SK-N-SH (cell line): ENCODE measurements around the gene TAF13. TPM values are rescaled to one million over a fixed set of nuclear protein-coding genes. Genes with fewer than 3 reads are reported as not detected.

ENCODE experiments used
- CTCF ChIA-PET: fragments of 300-600, 350-600 bp; formaldehyde crosslinking; extraction: SDS; loops from one replicate; lab custom pipeline; 2021; lab: Yijun Ruan, JAX
- POLR2A ChIA-PET: fragments of 350-600 bp; sonication (Branson Sonifier 250); formaldehyde crosslinking; extraction: SDS; loops from one replicate; lab custom pipeline; 2020; ENCODE audit warnings: antibody characterized with exemption, inconsistent platforms; lab: Yijun Ruan, JAX
- DNase-seq: peaks from one replicate; pipeline ENCODE4 v3.0.0; 2012
- H2AFZ ChIP-seq: fragments of 200-600 bp; sonication (generic); 2 replicates; pipeline ENCODE4 v1.8.1; 2016; ENCODE audit warnings: antibody characterized with exemption, mild to moderate bottlenecking, low read depth
- H3F3A ChIP-seq: fragments of 200-600 bp; sonication (generic); replicated peaks from 2 replicates; pipeline ENCODE3; 2016; ENCODE audit warnings: antibody characterized with exemption, mild to moderate bottlenecking; ENCODE audit not compliant: insufficient read depth
- H3K27ac ChIP-seq, 2 experiments: fragments of 200-500 bp in 1 of 2; fragments of 200-600 bp in 1 of 2; sonication (Bioruptor generic) in 1 of 2; sonication (generic), shearing (Covaris generic) in 1 of 2; 2 replicates each; pipeline versions ENCODE4 v1.5.1 to v1.6.1; 2014 to 2016; ENCODE audit warnings: low read depth in 2 of 2, inconsistent platforms in 1 of 2, low read length in 1 of 2, mild to moderate bottlenecking in 1 of 2, mixed read lengths in 1 of 2
- H3K27me3 ChIP-seq: fragments of 200-600 bp; sonication (generic), shearing (Covaris generic); 2 replicates; pipeline ENCODE4 v1.6.1; 2016; ENCODE audit warnings: mixed run types; ENCODE audit not compliant: insufficient read depth
- H3K36me3 ChIP-seq, 2 experiments: fragments of 200-500 bp in 1 of 2; fragments of 200-600 bp in 1 of 2; sonication (Bioruptor generic) in 1 of 2; sonication (generic) in 1 of 2; replicated peaks in 1 of 2; 2 replicates each; pipeline versions ENCODE3 to v1.5.1; 2014 to 2016; ENCODE audit warnings: low read length in 1 of 2, mild to moderate bottlenecking in 1 of 2; ENCODE audit not compliant: insufficient read depth in 2 of 2, control insufficient read depth in 1 of 2
- H3K4me1 ChIP-seq, 2 experiments: fragments of 200-500 bp in 1 of 2; fragments of 200-600 bp in 1 of 2; sonication (Bioruptor generic) in 1 of 2; sonication (generic), shearing (Covaris generic) in 1 of 2; 2 replicates each; pipeline versions ENCODE4 v1.5.1 to v1.6.1; 2014 to 2016; ENCODE audit warnings: low read depth in 1 of 2, low read length in 1 of 2, mixed run types in 1 of 2; ENCODE audit not compliant: insufficient read depth in 2 of 2, control insufficient read depth in 1 of 2
- H3K4me2 ChIP-seq: fragments of 200-600 bp; sonication (generic), shearing (Covaris generic); 2 replicates; pipeline ENCODE4 v1.6.1; 2017; ENCODE audit warnings: mixed run types
- H3K4me3 ChIP-seq, 2 experiments: fragments of 200-500 bp in 1 of 2; fragments of 200-600 bp in 1 of 2; sonication (Bioruptor generic) in 1 of 2; sonication (generic), shearing (Covaris generic) in 1 of 2; 2 replicates each; pipeline versions ENCODE4 v1.5.1 to v1.8.1; 2014 to 2016; ENCODE audit warnings: low read depth in 2 of 2, inconsistent platforms in 1 of 2, low read length in 1 of 2, mild to moderate bottlenecking in 1 of 2, mixed read lengths in 1 of 2, moderate library complexity in 1 of 2
- H3K79me2 ChIP-seq: fragments of 200-600 bp; sonication (generic); 2 replicates; pipeline ENCODE4 v1.8.1; 2017; ENCODE audit warnings: mild to moderate bottlenecking; ENCODE audit not compliant: insufficient read depth
- H3K9ac ChIP-seq: fragments of 200-600 bp; sonication (generic); 2 replicates; pipeline ENCODE4 v1.6.1; 2017; ENCODE audit warnings: mixed run types
- H3K9me2 ChIP-seq: fragments of 200-600 bp; sonication (generic); 2 replicates; pipeline ENCODE4 v1.6.1; 2017; ENCODE audit warnings: mixed run types
- H3K9me3 ChIP-seq: fragments of 200-600 bp; sonication (generic); 2 replicates; pipeline ENCODE4 v1.6.1; 2017; ENCODE audit warnings: mixed run types, mild to moderate bottlenecking, moderate library complexity
- H4K20me1 ChIP-seq: fragments of 200-600 bp; sonication (generic); 2 replicates; pipeline ENCODE4 v1.6.1; 2017; ENCODE audit warnings: mild to moderate bottlenecking, mixed run types; ENCODE audit not compliant: insufficient read depth
- CTCF ChIP-seq: fragments of 200-600 bp; sonication (generic); IDR thresholded peaks from 2 replicates; pipeline ENCODE4 v1.6.1; 2017; ENCODE audit warnings: antibody characterized with exemption, mild to moderate bottlenecking, moderate library complexity
- ELF1 ChIP-seq: IDR thresholded peaks from 2 replicates; pipeline ENCODE4 v1.4.0; 2012
- EP300 ChIP-seq, 2 experiments: IDR thresholded peaks; 2 replicates each; pipeline versions ENCODE4 v1.4.0 to v1.6.1; 2012; ENCODE audit warnings: borderline replicate concordance in 1 of 2, low read depth in 1 of 2, low read length in 1 of 2
- GABPA ChIP-seq: IDR thresholded peaks from 2 replicates; pipeline ENCODE4 v1.4.0; 2012; ENCODE audit warnings: low read depth, mild to moderate bottlenecking
- NFIC ChIP-seq: IDR thresholded peaks from 2 replicates; pipeline ENCODE4 v1.4.0; 2012; ENCODE audit warnings: borderline replicate concordance
- NRF1 ChIP-seq: IDR thresholded peaks from 2 replicates; pipeline ENCODE4 v1.6.1; 2012; ENCODE audit warnings: low read depth, mild to moderate bottlenecking, low read length
- RAD21 ChIP-seq: IDR thresholded peaks from 2 replicates; pipeline ENCODE4 v1.6.1; 2012; ENCODE audit warnings: mild to moderate bottlenecking, low read length
- SIN3A ChIP-seq: IDR thresholded peaks from 2 replicates; pipeline ENCODE4 v1.6.1; 2012; ENCODE audit warnings: low read depth, mild to moderate bottlenecking, low read length, moderate library complexity, borderline replicate concordance
- SMC3 ChIP-seq: IDR thresholded peaks from 2 replicates; pipeline ENCODE4 v1.6.1; 2012; ENCODE audit warnings: low read depth, low read length, improper control_type of control experiment
- TCF12 ChIP-seq: IDR thresholded peaks from 2 replicates; pipeline ENCODE4 v1.4.0; 2012
- USF1 ChIP-seq: IDR thresholded peaks from 2 replicates; pipeline ENCODE4 v1.4.0; 2012; ENCODE audit warnings: low read depth, borderline replicate concordance
- YY1 ChIP-seq: IDR thresholded peaks from 2 replicates; pipeline ENCODE4 v1.4.0; 2012; ENCODE audit warnings: low read depth, mild to moderate bottlenecking
- ZBTB33 ChIP-seq: IDR thresholded peaks from 2 replicates; pipeline ENCODE4 v1.4.0; 2012; ENCODE audit warnings: low read depth, borderline replicate concordance
- WGBS: methylation state at CpG from one replicate; pipeline ENCODE4 v1.1.6; 2017; ENCODE audit warnings: low lambda C conversion rate; 5-methylcytosine and 5-hydroxymethylcytosine counted together
- polyA plus RNA-seq, 3 experiments: library from polyadenylated mRNA; depleted of rRNA; stranded (reverse); fragments of >200 nt; gene quantifications; 2 replicates each; pipeline ENCODE4 v1.2.3, GENCODE V29; 2012

TAF13 gene
- polyA plus RNA-seq, 1 of the 3 experiments (the other 2 are of a cell fraction), result 16.0 TPM

- WGBS, result 86% methylated on average over 31 of the region's 31 CpGs
- Histone ChIP-seq H3K27ac (no peak overlapping the region), H2AFZ (peak overlapping the region; percentile 98; the same call in 1 of the 2 replicates), H3K4me3 (peak overlapping the region in 1 of 2 experiments; percentile 98; a peak in 2 of 4 replicates), H3K4me1 (peaks cover 4 to 5% of the 10 kb centered on the region in 2 experiments; a peak in 2 of 4 replicates), H3K36me3 (peaks cover 5 to 12% of the 10 kb centered on the region in 2 experiments), H3K9me3 (no peaks in the 10 kb centered on the region), H3K27me3 (no peaks in the 10 kb centered on the region), H3K9ac (no peak overlapping the region), H3K79me2 (peaks cover 38% of the 10 kb centered on the region), H3K9me2 (no peaks in the 10 kb centered on the region), H4K20me1 (no peaks in the 10 kb centered on the region; the same call in 1 of the 2 replicates), H3K4me2 (peak overlapping the region; percentile 91), H3F3A (peaks cover 24% of the 10 kb centered on the region)
- ChIA-PET POLR2A (interaction anchor here (0.9 to 1.8 kb wide), 3 partner anchors 10 to 16 kb away, joined by 4 to 8 read pairs (median 5); partner anchors contain the start of gene TAF13), CTCF (interaction anchor here (0.9 to 1.9 kb wide), 2 partner anchors 10 to 23 kb away, joined by 5 to 13 read pairs; a partner anchor contains a TSS)
- peak; percentile 55 for DNase-seq
- peak; percentile 58 for TF ChIP-seq CTCF
- no peak for TF ChIP-seq YY1
- 0 out of 2 replicates have a peak, but pooled peaks have one; percentile 8 for TF ChIP-seq RAD21
These were observed 13.6 kb upstream of the TAF13 start for GRCh38 chr1:109089242-109090015.

GRCh38 chr1:109084563-109085517 is 9.0 kb upstream of the TAF13 start:
- H3K27me3 ChIP-seq, result no peaks in the 10 kb centered on the region
- ChIA-PET POLR2A (interaction anchor here (1.5 to 1.6 kb wide), 2 partner anchors 15 to 16 kb away, joined by 4 to 8 read pairs; no protein-coding TSS in a partner anchor), CTCF (interaction anchor here (4.6 kb wide), 1 partner anchor 15 kb away, joined by 17 read pairs; no protein-coding TSS in a partner anchor)
- no peaks in the 10 kb centered on the region; a peak in 2 of 4 replicates for H3K4me1 ChIP-seq
- H3K4me2 ChIP-seq, result no peak overlapping the region
- peak overlapping the region; percentile 13; the same call in 1 of the 2 replicates for H2AFZ ChIP-seq
- H3K9me3 ChIP-seq, result no peaks in the 10 kb centered on the region
- no peak overlapping the region for H3K4me3 ChIP-seq
- DNase-seq, result no peak
- 83% methylated on average over 13 of the region's 13 CpGs for WGBS
- TF ChIP-seq TCF12 (no peak), CTCF (no peak), EP300 (IDR thresholded peaks at IDR 0.05; ENCODE audit: borderline replicate concordance in 1 of 2, low read depth in 1 of 2, low read length in 1 of 2) (no peak), ELF1 (no peak), NFIC (no peak), ZBTB33 (no peak), GABPA (no peak), NRF1 (no peak), SIN3A (no peak), USF1 (no peak), SMC3 (no peak), RAD21 (no peak)
- no peaks in the 10 kb centered on the region for H3K36me3 ChIP-seq
- H3K79me2 ChIP-seq, result no peaks in the 10 kb centered on the region
- no peaks in the 10 kb centered on the region for H4K20me1 ChIP-seq
- H3F3A ChIP-seq, result peaks cover 13% of the 10 kb centered on the region
- no peak overlapping the region for H3K9ac ChIP-seq
- no peak overlapping the region for H3K27ac ChIP-seq
- H3K9me2 ChIP-seq, result no peaks in the 10 kb centered on the region
